ENCODE results near the gene SF3B2.
"Not testable (repeated sequence)": the region's sequence is repeated elsewhere in the genome, so short reads cannot be mapped to it uniquely, and the experiment has no call there.

The SF3B2 gene

DNA sequence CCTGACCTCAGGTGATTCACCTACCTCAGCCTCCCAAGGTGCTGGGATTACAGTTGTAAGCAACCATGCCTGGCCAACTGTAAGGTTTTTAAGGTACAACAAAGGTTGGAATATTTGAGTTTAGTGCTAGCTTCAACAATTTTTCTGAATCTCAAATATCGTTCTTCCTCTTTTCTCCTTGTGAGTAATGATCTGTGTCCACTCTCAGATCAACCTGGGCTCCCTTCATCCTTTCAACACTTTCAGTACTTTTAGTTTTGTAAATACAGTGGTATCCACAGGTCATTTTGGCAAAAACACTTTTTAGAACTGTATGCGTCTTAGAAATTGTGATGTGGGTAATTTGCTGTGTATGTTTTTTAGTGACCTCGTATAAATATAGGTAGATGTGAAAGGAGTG is 25.8 kb downstream of the SF3B2 start:
- Histone ChIP-seq H3K9me3 (ENCODE audit: insufficient read depth, low read length) (no peaks in the 10 kb centered on the region), H3K4me3 (ENCODE audit: insufficient read length, low read depth) (no peak overlapping the region), H3K9ac (ENCODE audit: insufficient read length, low read depth) (no peak overlapping the region), H3K27me3 (ENCODE audit: insufficient read depth, insufficient read length) (no peaks in the 10 kb centered on the region), H3K4me1 (ENCODE audit: insufficient read depth, insufficient read length) (no peaks in the 10 kb centered on the region), H3K36me3 (ENCODE audit: insufficient read depth, insufficient read length, low read length) (peaks cover 21% of the 10 kb centered on the region)
- TF ChIP-seq SUZ12 (IDR thresholded peaks at IDR 0.05; ENCODE audit: extremely low read depth, insufficient read depth, insufficient read length) (no peak), YY1 (IDR thresholded peaks at IDR 0.05; ENCODE audit: insufficient read depth, insufficient read length) (no peak), ZNF274 (IDR thresholded peaks at IDR 0.05; ENCODE audit: low read depth, low read length) (no peak)
- DNase-seq (ENCODE audit: low read depth, low spot score): no peak

DNA sequence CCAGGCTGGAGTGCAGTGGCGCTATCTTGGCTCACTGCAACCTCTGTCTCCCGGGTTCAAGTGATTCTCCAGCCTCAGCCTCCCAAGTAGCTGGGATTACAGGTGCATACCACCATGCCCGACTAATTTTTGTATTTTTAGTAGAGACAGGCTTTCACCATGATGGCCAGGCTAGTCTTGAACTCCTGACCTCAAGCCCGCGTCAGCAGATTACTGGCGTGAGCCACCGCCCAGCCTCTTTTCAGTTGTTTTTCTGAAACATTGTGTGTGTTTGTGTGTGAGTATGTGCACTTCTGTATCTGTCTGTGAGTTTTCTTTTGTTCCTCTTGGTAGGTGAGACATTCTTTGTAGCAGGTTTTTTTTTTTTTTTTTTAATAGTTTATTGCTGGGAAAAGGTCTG is 26.8 kb downstream of the SF3B2 start:
- not testable (repeated sequence) for H3K9me3 ChIP-seq (ENCODE audit: insufficient read depth, low read length); DNase-seq (ENCODE audit: low read depth, low spot score); H3K9ac ChIP-seq (ENCODE audit: insufficient read length, low read depth); H3K27me3 ChIP-seq (ENCODE audit: insufficient read depth, insufficient read length); H3K4me3 ChIP-seq (ENCODE audit: insufficient read length, low read depth); H3K4me1 ChIP-seq (ENCODE audit: insufficient read depth, insufficient read length)
- peaks cover 14% of the 10 kb centered on the region for H3K36me3 ChIP-seq (ENCODE audit: insufficient read depth, insufficient read length, low read length)

DNA sequence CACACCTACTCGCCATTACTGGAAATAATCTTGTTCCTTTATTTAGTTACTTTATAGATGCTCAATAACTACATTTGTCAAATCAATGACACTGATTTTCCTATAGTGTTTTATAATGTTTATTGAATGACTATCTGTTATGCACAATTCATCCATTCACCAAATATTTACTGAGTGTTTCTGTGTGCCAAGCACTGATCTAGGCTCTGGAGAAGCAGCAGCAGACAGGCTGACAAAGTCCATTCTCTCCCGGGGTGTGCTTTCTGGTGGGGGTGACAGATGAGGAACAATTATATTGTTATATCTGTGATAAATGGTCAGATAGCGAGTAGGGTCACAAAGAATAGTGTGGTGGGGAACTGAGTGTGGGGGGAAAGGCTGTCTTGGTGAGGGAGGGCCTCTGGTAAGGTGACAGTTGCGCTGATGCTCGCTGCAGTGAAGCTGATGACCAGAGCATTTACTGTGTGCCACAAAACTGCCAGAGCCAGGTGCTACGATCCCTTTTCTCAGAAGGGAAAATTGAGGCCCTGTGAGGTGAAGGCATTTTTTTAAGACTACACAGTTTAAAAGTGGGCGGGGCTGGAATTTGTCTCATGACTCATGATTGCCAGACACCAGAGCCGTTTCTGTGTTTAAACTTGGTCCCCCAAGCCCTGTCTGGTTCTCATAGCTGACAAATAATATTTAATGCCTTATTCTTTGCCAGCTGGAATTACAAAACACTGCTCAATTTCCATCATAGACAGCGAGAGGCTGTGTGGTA is 28.1 kb downstream of the SF3B2 start:
- H3K9ac ChIP-seq (ENCODE audit: insufficient read length, low read depth): no peak overlapping the region
- no peaks in the 10 kb centered on the region for H3K27me3 ChIP-seq (ENCODE audit: insufficient read depth, insufficient read length)
- no peaks in the 10 kb centered on the region for H3K9me3 ChIP-seq (ENCODE audit: insufficient read depth, low read length)
- DNase-seq (ENCODE audit: low read depth, low spot score): no peak
- no peak overlapping the region for H3K4me3 ChIP-seq (ENCODE audit: insufficient read length, low read depth)
- peaks cover 7% of the 10 kb centered on the region for H3K36me3 ChIP-seq (ENCODE audit: insufficient read depth, insufficient read length, low read length)
- TF ChIP-seq YY1 (IDR thresholded peaks at IDR 0.05; ENCODE audit: insufficient read depth, insufficient read length) (no peak), ZNF274 (IDR thresholded peaks at IDR 0.05; ENCODE audit: low read depth, low read length) (no peak), SUZ12 (IDR thresholded peaks at IDR 0.05; ENCODE audit: extremely low read depth, insufficient read depth, insufficient read length) (no peak)
- H3K4me1 ChIP-seq (ENCODE audit: insufficient read depth, insufficient read length): no peaks in the 10 kb centered on the region

DNA sequence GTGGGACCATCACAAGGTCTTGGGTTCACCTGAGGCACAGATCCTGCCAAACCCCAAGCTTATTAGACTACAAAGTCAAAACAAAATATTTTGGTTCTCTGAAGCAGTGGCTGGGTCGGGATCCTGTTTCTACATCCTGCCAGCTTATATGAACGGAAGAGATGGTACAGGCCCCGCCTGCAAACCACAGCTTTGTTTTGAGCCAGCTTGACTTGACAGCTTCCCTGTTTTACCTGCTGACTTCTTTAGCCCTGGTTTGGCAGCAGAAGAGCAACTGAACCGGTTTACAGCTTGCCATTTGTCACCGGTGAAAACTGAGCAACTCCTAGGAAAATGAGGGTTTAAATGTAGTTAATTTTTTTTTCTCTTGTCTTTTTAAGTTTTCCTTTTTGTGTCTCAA is 29.3 kb downstream of the SF3B2 start:
- Histone ChIP-seq H3K36me3 (ENCODE audit: insufficient read depth, insufficient read length, low read length) (peaks cover 7% of the 10 kb centered on the region), H3K9me3 (ENCODE audit: insufficient read depth, low read length) (no peaks in the 10 kb centered on the region), H3K9ac (ENCODE audit: insufficient read length, low read depth) (no peak overlapping the region), H3K4me1 (ENCODE audit: insufficient read depth, insufficient read length) (no peaks in the 10 kb centered on the region), H3K4me3 (ENCODE audit: insufficient read length, low read depth) (no peak overlapping the region), H3K27me3 (ENCODE audit: insufficient read depth, insufficient read length) (no peaks in the 10 kb centered on the region)
- TF ChIP-seq ZNF274 (IDR thresholded peaks at IDR 0.05; ENCODE audit: low read depth, low read length) (no peak), YY1 (IDR thresholded peaks at IDR 0.05; ENCODE audit: insufficient read depth, insufficient read length) (no peak), SUZ12 (IDR thresholded peaks at IDR 0.05; ENCODE audit: extremely low read depth, insufficient read depth, insufficient read length) (no peak)
- DNase-seq (ENCODE audit: low read depth, low spot score): no peak

DNA sequence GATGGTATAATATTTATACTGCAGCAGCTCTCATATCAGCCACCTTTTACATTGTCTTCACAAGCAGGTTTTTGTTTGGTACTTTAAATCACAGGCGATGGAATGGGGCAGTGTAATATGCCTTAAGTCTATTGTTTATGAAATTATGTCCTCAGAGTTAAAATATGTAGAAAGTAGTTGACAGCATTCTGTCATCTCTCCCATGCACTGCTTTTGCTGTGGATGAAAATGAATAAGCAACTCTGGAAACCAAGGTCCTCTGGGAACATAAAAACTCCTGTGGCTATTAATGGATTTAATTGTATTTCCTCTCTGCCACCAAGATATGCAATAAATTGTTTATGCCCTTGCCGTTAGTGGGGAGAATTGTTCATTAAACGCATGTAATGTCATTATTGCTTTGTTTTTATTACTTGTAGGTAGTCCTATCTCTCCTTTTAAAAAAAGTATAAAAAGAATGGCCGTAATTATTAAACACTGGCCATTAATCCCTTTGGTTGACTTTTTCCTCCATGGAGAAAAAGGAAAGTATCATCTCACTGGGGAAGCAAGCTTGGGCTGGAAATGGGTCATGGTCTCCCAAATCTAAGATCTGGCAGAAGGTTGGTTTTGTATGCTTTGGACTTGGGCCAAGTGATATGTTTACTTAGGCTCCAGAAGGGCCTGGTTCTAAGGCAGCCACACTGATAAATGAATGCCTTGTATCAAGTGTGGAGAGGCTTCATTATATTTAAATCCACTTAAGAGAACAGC is 31.0 kb downstream of the SF3B2 start:
- Histone ChIP-seq H3K9ac (ENCODE audit: insufficient read length, low read depth) (no peak overlapping the region), H3K9me3 (ENCODE audit: insufficient read depth, low read length) (no peaks in the 10 kb centered on the region), H3K4me3 (ENCODE audit: insufficient read length, low read depth) (no peak overlapping the region), H3K36me3 (ENCODE audit: insufficient read depth, insufficient read length, low read length) (peaks cover 7% of the 10 kb centered on the region), H3K27me3 (ENCODE audit: insufficient read depth, insufficient read length) (no peaks in the 10 kb centered on the region), H3K4me1 (ENCODE audit: insufficient read depth, insufficient read length) (peaks cover 2% of the 10 kb centered on the region)
- no peak for TF ChIP-seq YY1 (IDR thresholded peaks at IDR 0.05; ENCODE audit: insufficient read depth, insufficient read length)
- TF ChIP-seq SUZ12 (IDR thresholded peaks at IDR 0.05; ENCODE audit: extremely low read depth, insufficient read depth, insufficient read length): no peak
- no peak for TF ChIP-seq ZNF274 (IDR thresholded peaks at IDR 0.05; ENCODE audit: low read depth, low read length)
- no peak for DNase-seq (ENCODE audit: low read depth, low spot score)

- H3K9ac ChIP-seq (ENCODE audit: insufficient read length, low read depth): no peak overlapping the region
- DNase-seq (ENCODE audit: low read depth, low spot score): no peak
- no peak for TF ChIP-seq YY1 (IDR thresholded peaks at IDR 0.05; ENCODE audit: insufficient read depth, insufficient read length)
- TF ChIP-seq ZNF274 (IDR thresholded peaks at IDR 0.05; ENCODE audit: low read depth, low read length): no peak
- no peak for TF ChIP-seq SUZ12 (IDR thresholded peaks at IDR 0.05; ENCODE audit: extremely low read depth, insufficient read depth, insufficient read length)
- no peaks in the 10 kb centered on the region for H3K27me3 ChIP-seq (ENCODE audit: insufficient read depth, insufficient read length)
- peaks cover 7% of the 10 kb centered on the region for H3K36me3 ChIP-seq (ENCODE audit: insufficient read depth, insufficient read length, low read length)
- H3K4me3 ChIP-seq (ENCODE audit: insufficient read length, low read depth): no peak overlapping the region
- no peaks in the 10 kb centered on the region for H3K9me3 ChIP-seq (ENCODE audit: insufficient read depth, low read length)
- H3K4me1 ChIP-seq (ENCODE audit: insufficient read depth, insufficient read length): peaks cover 2% of the 10 kb centered on the region
Measured at GRCh38 chr11:66083767-66084166, 31.6 kb downstream of the SF3B2 start.

GRCh38 chr11:66084821-66085475 is 32.8 kb downstream of the SF3B2 start:
- Histone ChIP-seq H3K36me3 (ENCODE audit: insufficient read depth, insufficient read length, low read length) (peaks cover 10% of the 10 kb centered on the region), H3K27me3 (ENCODE audit: insufficient read depth, insufficient read length) (no peaks in the 10 kb centered on the region), H3K9ac (ENCODE audit: insufficient read length, low read depth) (no peak overlapping the region), H3K4me1 (ENCODE audit: insufficient read depth, insufficient read length) (peaks cover 2% of the 10 kb centered on the region), H3K9me3 (ENCODE audit: insufficient read depth, low read length) (no peaks in the 10 kb centered on the region), H3K4me3 (ENCODE audit: insufficient read length, low read depth) (no peak overlapping the region)
- DNase-seq (ENCODE audit: low read depth, low spot score): no peak
- TF ChIP-seq ZNF274 (IDR thresholded peaks at IDR 0.05; ENCODE audit: low read depth, low read length) (no peak), SUZ12 (IDR thresholded peaks at IDR 0.05; ENCODE audit: extremely low read depth, insufficient read depth, insufficient read length) (no peak), YY1 (IDR thresholded peaks at IDR 0.05; ENCODE audit: insufficient read depth, insufficient read length) (no peak)

Data from NT2/D1 (cell line).